Endothelial cell of umbilical vein (primary cell): ENCODE data around the gene ASGR2. TPM values are rescaled to one million over a fixed set of nuclear protein-coding genes. Genes with fewer than 3 reads are reported as not detected.

ENCODE experiments used
- BruUV-seq: library from RNA; stranded (reverse); fragments of 400-500 nt; replicated peaks from 2 replicates; lab custom pipeline; 2021; lab: Mats Ljungman, UMichigan
- CTCF ChIA-PET: fragments of 300-600, 350-600 bp; sonication (Branson Sonifier 250); formaldehyde crosslinking; loops from one replicate; lab custom pipeline; 2021; ENCODE audit warnings: antibody characterized with exemption, inconsistent platforms; lab: Charles Lee
- POLR2A ChIA-PET: fragments of 300-600, 350-600 bp; sonication (Branson Sonifier 250); formaldehyde crosslinking; loops from one replicate; lab custom pipeline; 2021; ENCODE audit warnings: antibody characterized with exemption, inconsistent platforms; lab: Charles Lee
- DNase-seq: peaks from one replicate; pipeline ENCODE4 v3.0.0-alpha.2; 2011; ENCODE audit warnings: low read depth, low spot score
- FAIRE-seq: peaks from 2 replicates; lab custom pipeline; 2011; peaks lifted over from hg19 to GRCh38; lab: Jason Lieb, UNC
- H2AFZ ChIP-seq: 2 replicates; pipeline ENCODE4 v1.6.0; 2012; ENCODE audit warnings: low read depth, low read length, control low read depth, inconsistent platforms
- H3K27ac ChIP-seq: 2 replicates; pipeline ENCODE4 v1.5.1; 2011; ENCODE audit warnings: low read depth, mild to moderate bottlenecking, control low read depth, low read length, moderate library complexity; ENCODE audit not compliant: insufficient read depth
- H3K27me3 ChIP-seq, 2 experiments: 2 replicates each; pipeline versions ENCODE4 v1.6.0 to v1.6.1; 2011; ENCODE audit warnings: low read length in 2 of 2, mixed read lengths in 1 of 2; ENCODE audit not compliant: control insufficient read depth in 2 of 2, insufficient read depth in 2 of 2
- H3K36me3 ChIP-seq, 2 experiments: 2 replicates in 1 of 2; 3 replicates in 1 of 2; pipeline ENCODE4 v1.5.1; 2011; ENCODE audit warnings: low read length in 2 of 2, mild to moderate bottlenecking in 1 of 2, moderate library complexity in 1 of 2; ENCODE audit not compliant: control insufficient read depth in 2 of 2, insufficient read depth in 2 of 2; ENCODE audit errors: extremely low read depth in 1 of 2
- H3K4me1 ChIP-seq: 3 replicates; pipeline ENCODE4 v1.5.1; 2011; ENCODE audit warnings: mild to moderate bottlenecking, low read length; ENCODE audit not compliant: control insufficient read depth, insufficient read depth; ENCODE audit errors: extremely low read depth
- H3K4me2 ChIP-seq: 2 replicates; pipeline ENCODE4 v1.6.1; 2011; ENCODE audit warnings: low read length, control low read depth, mixed read lengths; ENCODE audit not compliant: insufficient read depth
- H3K4me3 ChIP-seq, 3 experiments: fragments of 200-600 bp in 1 of 3; sonication (generic), shearing (Covaris generic) in 1 of 3; replicated peaks in 1 of 3; 2 replicates each; pipeline ENCODE4 v1.5.1; 2011 to 2016; ENCODE audit warnings: control low read depth in 3 of 3, low read length in 3 of 3, mild to moderate bottlenecking in 2 of 3, inconsistent platforms in 1 of 3, low read depth in 1 of 3, moderate library complexity in 1 of 3; ENCODE audit not compliant: insufficient read depth in 1 of 3
- H3K79me2 ChIP-seq: 2 replicates; pipeline ENCODE4 v1.6.0; 2012; ENCODE audit warnings: low read length, inconsistent platforms; ENCODE audit not compliant: control insufficient read depth, insufficient read depth
- H3K9ac ChIP-seq: replicated peaks from 2 replicates; pipeline ENCODE3; 2011; ENCODE audit warnings: low read length, control low read depth; ENCODE audit not compliant: insufficient read depth; ENCODE audit errors: extremely low read depth
- H3K9me1 ChIP-seq: replicated peaks from 3 replicates; pipeline ENCODE4 v1.6.0; 2011; ENCODE audit warnings: mild to moderate bottlenecking, low read length; ENCODE audit not compliant: control insufficient read depth, insufficient read depth; ENCODE audit errors: extremely low read depth
- H3K9me3 ChIP-seq: replicated peaks from 2 replicates; pipeline ENCODE4 v1.5.1; 2012; ENCODE audit warnings: low read length, inconsistent platforms; ENCODE audit not compliant: control insufficient read depth, insufficient read depth
- H4K20me1 ChIP-seq: replicated peaks from 2 replicates; pipeline ENCODE3; 2011; ENCODE audit warnings: mild to moderate bottlenecking, low read length; ENCODE audit not compliant: control insufficient read depth, insufficient read depth; ENCODE audit errors: extremely low read depth
- EZH2 ChIP-seq: IDR thresholded peaks from 2 replicates; pipeline ENCODE4 v1.6.1; 2012; ENCODE audit warnings: borderline replicate concordance, low read depth, mild to moderate bottlenecking, moderate library complexity, low read length, inconsistent platforms; ENCODE audit not compliant: severe bottlenecking
- FOS ChIP-seq: IDR thresholded peaks from 2 replicates; pipeline ENCODE4 v1.6.1; 2011; ENCODE audit warnings: mild to moderate bottlenecking, low read length, moderate library complexity, borderline replicate concordance; ENCODE audit not compliant: insufficient read depth
- GATA2 ChIP-seq: IDR thresholded peaks from 2 replicates; pipeline ENCODE4 v1.7.0; 2011; ENCODE audit warnings: low read depth, mild to moderate bottlenecking, moderate library complexity, mixed read lengths, low read length; ENCODE audit not compliant: insufficient read length, insufficient read depth
- JUN ChIP-seq: IDR thresholded peaks from 2 replicates; pipeline ENCODE4 v1.6.1; 2011; ENCODE audit warnings: borderline replicate concordance, low read depth; ENCODE audit not compliant: insufficient read length, insufficient read depth
- MYC ChIP-seq: IDR thresholded peaks from one replicate; pipeline ENCODE4 v1.6.1; 2011; ENCODE audit warnings: mild to moderate bottlenecking, low read depth, low read length
- POLR2A ChIP-seq: IDR thresholded peaks from 2 replicates; pipeline ENCODE4 v1.6.1; 2012; ENCODE audit warnings: low read depth, mild to moderate bottlenecking, control low read depth, low read length
- POLR2AphosphoS5 ChIP-seq: IDR thresholded peaks from 2 replicates; pipeline ENCODE4 v1.6.1; 2012; ENCODE audit warnings: low read depth, mild to moderate bottlenecking, control low read depth, low read length, moderate library complexity; ENCODE audit not compliant: insufficient read depth
- dilution Hi-C: fragments of 300-500 bp; cut with MboI; formaldehyde crosslinking; loops from one replicate; pipeline ENCODE4 v1.15.0; 2019; ENCODE audit warnings: low sequenced_read_pairs; ENCODE audit not compliant: extremely low pct_ligation_motif_present
- intact Hi-C: fragments of 100-400 bp; cut with micrococcal nuclease; formaldehyde crosslinking; loops from one replicate; pipeline ENCODE4 v1.10.0; 2022
- polyA plus RNA-seq, 4 experiments: library from polyadenylated mRNA; depleted of rRNA in 3 of 4; stranded (reverse) in 3 of 4; unstranded in 1 of 4; fragments of >200 nt; gene quantifications; 2 replicates each; pipeline versions ENCODE4 v1.2.1 to v1.2.3, GENCODE V29; 2011 to 2012; ENCODE audit warnings: missing spikeins in 1 of 4
- total RNA-seq: library from RNA; stranded (reverse); gene quantifications from 2 replicates; pipeline ENCODE4 v1.2.3, GENCODE V29; 2021
- TF ChIP-seq, protein P1 (sequence below): IDR thresholded peaks from 2 replicates; pipeline ENCODE4 v1.6.1; 2011; ENCODE audit not compliant: insufficient read depth, insufficient read length
- TF ChIP-seq, protein P2 (sequence below), 2 donors: IDR thresholded peaks; 1 replicate in 1 of 2; 2 replicates in 1 of 2; pipeline ENCODE4 v1.5.1; 2011; ENCODE audit warnings: low read length in 2 of 2, mild to moderate bottlenecking in 2 of 2, moderate library complexity in 2 of 2, control low read depth in 1 of 2, inconsistent platforms in 1 of 2, low read depth in 1 of 2; ENCODE audit not compliant: insufficient read depth in 1 of 2; ENCODE audit errors: extremely low read depth in 1 of 2

The ASGR2 gene
- total and polyA plus RNA-seq, 2 donors (not counting 3 experiments of a cell fraction or from before 2014, with no cell fraction given), result not detected

DNA sequence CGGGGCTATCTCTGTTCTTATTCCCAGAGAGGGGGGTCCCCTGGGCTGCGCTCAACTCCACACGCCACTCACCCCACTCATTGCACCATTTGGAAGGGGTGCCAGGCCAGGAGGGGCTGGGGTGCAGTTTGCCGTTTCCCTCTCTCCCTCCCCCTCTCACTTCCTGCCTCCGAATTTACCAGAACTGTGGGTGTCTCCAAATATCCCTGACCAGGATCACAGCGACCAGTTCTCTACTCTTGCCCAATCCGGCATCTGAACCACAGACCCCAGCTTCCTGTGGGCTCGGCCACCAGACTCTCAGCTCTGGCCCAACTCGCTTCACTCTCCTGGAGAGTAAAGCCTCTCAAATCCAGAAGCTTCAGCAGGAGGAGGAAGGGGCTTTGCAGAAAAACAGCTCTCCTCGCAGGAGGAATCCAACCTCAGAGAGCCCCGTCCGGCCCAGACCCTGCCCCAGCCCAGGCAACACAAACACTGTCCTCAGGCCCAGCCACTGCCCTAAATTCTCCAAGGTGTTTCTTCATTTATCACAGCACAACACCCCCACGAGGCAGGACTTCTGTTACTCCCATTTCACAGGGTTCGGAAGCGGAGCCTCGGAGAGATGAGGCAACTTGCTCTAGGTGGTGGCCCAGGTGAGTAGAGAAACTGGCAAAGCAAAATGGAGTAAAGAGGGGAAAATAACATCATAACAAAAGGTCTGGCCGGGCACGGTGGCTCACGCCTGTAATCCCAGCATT, 423 bp upstream of the ASGR2 start:
- dilution Hi-C loops, result no loop called here
- intact Hi-C loops, result no loop called here

More for the DNA sequence above, 423 bp upstream of the ASGR2 start:
- no peak for FAIRE-seq
- Histone ChIP-seq H3K4me2 (no peak overlapping the region), H4K20me1 (no peaks in the 10 kb centered on the region), H3K27me3 (peaks cover 0 to 4% of the 10 kb centered on the region in 2 experiments), H3K36me3 (no peaks in the 10 kb centered on the region), H3K4me1 (no peaks in the 10 kb centered on the region), H3K4me3 (no peak overlapping the region), H2AFZ (no peak overlapping the region), H3K9ac (no peak overlapping the region), H3K27ac (no peak overlapping the region), H3K9me3 (no peaks in the 10 kb centered on the region), H3K9me1 (no peaks in the 10 kb centered on the region), H3K79me2 (no peaks in the 10 kb centered on the region)
- POLR2A ChIA-PET, result interaction anchor here (0.9 kb wide), 1 partner anchor 12 kb away, joined by 3 read pairs; no protein-coding TSS in a partner anchor
- BruUV-seq, result no TSS peak
- DNase-seq, result no peak
- no peak for TF ChIP-seq JUN
- no peak for TF ChIP-seq GATA2
- TF ChIP-seq, protein P1, sequence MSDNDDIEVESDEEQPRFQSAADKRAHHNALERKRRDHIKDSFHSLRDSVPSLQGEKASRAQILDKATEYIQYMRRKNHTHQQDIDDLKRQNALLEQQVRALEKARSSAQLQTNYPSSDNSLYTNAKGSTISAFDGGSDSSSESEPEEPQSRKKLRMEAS, result no peak
- TF ChIP-seq MYC, result no peak
- TF ChIP-seq POLR2AphosphoS5, result no peak
- no peak for TF ChIP-seq FOS
- TF ChIP-seq, protein P2, sequence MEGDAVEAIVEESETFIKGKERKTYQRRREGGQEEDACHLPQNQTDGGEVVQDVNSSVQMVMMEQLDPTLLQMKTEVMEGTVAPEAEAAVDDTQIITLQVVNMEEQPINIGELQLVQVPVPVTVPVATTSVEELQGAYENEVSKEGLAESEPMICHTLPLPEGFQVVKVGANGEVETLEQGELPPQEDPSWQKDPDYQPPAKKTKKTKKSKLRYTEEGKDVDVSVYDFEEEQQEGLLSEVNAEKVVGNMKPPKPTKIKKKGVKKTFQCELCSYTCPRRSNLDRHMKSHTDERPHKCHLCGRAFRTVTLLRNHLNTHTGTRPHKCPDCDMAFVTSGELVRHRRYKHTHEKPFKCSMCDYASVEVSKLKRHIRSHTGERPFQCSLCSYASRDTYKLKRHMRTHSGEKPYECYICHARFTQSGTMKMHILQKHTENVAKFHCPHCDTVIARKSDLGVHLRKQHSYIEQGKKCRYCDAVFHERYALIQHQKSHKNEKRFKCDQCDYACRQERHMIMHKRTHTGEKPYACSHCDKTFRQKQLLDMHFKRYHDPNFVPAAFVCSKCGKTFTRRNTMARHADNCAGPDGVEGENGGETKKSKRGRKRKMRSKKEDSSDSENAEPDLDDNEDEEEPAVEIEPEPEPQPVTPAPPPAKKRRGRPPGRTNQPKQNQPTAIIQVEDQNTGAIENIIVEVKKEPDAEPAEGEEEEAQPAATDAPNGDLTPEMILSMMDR (IDR thresholded peaks at IDR 0.05; ENCODE audit: extremely low read depth in 1 of 2, insufficient read depth in 1 of 2, low read depth in 1 of 2, low read length in 2 of 2), result no peak
- TF ChIP-seq POLR2A, result no peak
- TF ChIP-seq EZH2, result no peak
- CTCF ChIA-PET, result interaction anchor here (3.9 kb wide), 1 partner anchor 63 kb away, joined by 9 read pairs; no protein-coding TSS in a partner anchor
